ENCODE results near the gene GOLGB1. TPM values are rescaled to one million over a fixed set of nuclear protein-coding genes. Genes with fewer than 3 reads are reported as not detected.
"Not testable (repeated sequence)": the region's sequence is repeated elsewhere in the genome, so short reads cannot be mapped to it uniquely, and the experiment has no call there.

GOLGB1 gene
- total and polyA plus RNA-seq, 2 donors (not counting 1 experiment from before 2014, with no cell fraction given) = 24.7 to 68.7 TPM

DNA sequence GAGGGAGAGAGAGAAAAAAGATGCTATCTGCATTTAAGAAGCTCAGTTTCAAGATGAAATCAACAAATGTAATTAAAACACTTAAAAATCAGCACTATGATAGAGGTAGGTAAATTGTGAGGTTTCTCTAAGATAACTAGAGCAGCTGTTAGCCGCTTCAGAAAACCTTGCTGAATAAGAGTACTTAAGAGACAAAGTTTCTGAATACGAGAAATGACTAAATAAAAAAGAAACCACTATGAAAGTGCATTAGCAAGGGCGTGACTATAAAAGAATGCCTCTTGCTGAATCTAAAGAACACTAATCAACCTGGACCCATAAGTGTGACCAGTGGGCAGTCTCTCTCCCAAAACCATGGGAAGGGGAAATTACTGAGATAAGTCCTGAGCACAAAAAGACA lies 43.5 kb upstream of the GOLGB1 start:
- H3K27me3 ChIP-seq (ENCODE audit: control insufficient read depth, insufficient read depth, low read length) = no peaks in the 10 kb centered on the region
- no peak overlapping the region for H3K4me2 ChIP-seq (ENCODE audit: extremely low read depth, insufficient read depth, low read length)
- H3K4me1 ChIP-seq (ENCODE audit: control insufficient read depth, extremely low read depth, insufficient read depth, low read length) = no peaks in the 10 kb centered on the region
- no peak overlapping the region for H3K9ac ChIP-seq (ENCODE audit: insufficient read depth, low read length)
- H3K27ac ChIP-seq (ENCODE audit: insufficient read depth, low read length) = no peak overlapping the region
- no peak for TF ChIP-seq EZH2 (IDR thresholded peaks at IDR 0.05; ENCODE audit: low read length, missing control alignments)
- TF ChIP-seq, protein P1, sequence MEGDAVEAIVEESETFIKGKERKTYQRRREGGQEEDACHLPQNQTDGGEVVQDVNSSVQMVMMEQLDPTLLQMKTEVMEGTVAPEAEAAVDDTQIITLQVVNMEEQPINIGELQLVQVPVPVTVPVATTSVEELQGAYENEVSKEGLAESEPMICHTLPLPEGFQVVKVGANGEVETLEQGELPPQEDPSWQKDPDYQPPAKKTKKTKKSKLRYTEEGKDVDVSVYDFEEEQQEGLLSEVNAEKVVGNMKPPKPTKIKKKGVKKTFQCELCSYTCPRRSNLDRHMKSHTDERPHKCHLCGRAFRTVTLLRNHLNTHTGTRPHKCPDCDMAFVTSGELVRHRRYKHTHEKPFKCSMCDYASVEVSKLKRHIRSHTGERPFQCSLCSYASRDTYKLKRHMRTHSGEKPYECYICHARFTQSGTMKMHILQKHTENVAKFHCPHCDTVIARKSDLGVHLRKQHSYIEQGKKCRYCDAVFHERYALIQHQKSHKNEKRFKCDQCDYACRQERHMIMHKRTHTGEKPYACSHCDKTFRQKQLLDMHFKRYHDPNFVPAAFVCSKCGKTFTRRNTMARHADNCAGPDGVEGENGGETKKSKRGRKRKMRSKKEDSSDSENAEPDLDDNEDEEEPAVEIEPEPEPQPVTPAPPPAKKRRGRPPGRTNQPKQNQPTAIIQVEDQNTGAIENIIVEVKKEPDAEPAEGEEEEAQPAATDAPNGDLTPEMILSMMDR (conservative IDR thresholded peaks at IDR 0.05 in 1 of 2, IDR thresholded peaks at IDR 0.05 in 1 of 2; ENCODE audit: low read depth in 1 of 2, low read length in 2 of 2) = no peak
- H3K79me2 ChIP-seq (ENCODE audit: control insufficient read depth, insufficient read depth, low read length) = no peaks in the 10 kb centered on the region
- H3K4me3 ChIP-seq (replicated peaks in 1 of 4; ENCODE audit: control extremely low read depth in 1 of 4, insufficient read depth in 1 of 4, low read depth in 3 of 4, low read length in 4 of 4) = no peak overlapping the region
- no peak for DNase-seq (ENCODE audit: low read depth in 2 of 2)
- H3K36me3 ChIP-seq (ENCODE audit: control insufficient read depth, insufficient read depth, low read length) = no peaks in the 10 kb centered on the region
- no peaks in the 10 kb centered on the region for H3K9me3 ChIP-seq (ENCODE audit: control insufficient read depth, insufficient read depth, low read depth, low read length)
- no peaks in the 10 kb centered on the region for H4K20me1 ChIP-seq (ENCODE audit: control insufficient read depth, extremely low read depth, insufficient read depth, low read length)
- H2AFZ ChIP-seq (ENCODE audit: low read length) = no peak overlapping the region

DNA sequence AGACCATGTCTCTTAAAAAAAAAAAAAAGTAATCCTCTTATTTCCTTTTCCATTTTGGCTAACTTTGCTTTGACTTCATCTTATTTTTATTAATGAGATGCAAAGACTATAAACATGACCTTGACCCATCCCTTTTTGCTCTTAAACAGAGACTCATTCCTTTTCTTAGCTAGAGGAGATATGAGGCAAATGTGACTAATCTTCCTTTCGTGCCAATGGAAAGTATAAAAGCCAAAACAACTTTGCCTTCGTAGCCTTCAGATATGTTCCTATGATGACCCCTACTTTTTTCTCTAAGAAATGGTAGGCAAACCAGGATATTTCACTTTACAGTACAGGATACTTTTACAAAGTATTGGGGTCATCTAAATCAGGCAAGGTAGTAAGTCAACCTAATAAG lies 36.9 kb upstream of the GOLGB1 start:
- peak overlapping the region; percentile 36 for H3K27ac ChIP-seq (ENCODE audit: insufficient read depth, low read length)
- peaks cover 2% of the 10 kb centered on the region for H3K4me1 ChIP-seq (ENCODE audit: control insufficient read depth, extremely low read depth, insufficient read depth, low read length)
- no peaks in the 10 kb centered on the region for H3K79me2 ChIP-seq (ENCODE audit: control insufficient read depth, insufficient read depth, low read length)
- no peaks in the 10 kb centered on the region for H4K20me1 ChIP-seq (ENCODE audit: control insufficient read depth, extremely low read depth, insufficient read depth, low read length)
- TF ChIP-seq, protein P1 (conservative IDR thresholded peaks at IDR 0.05 in 1 of 2, IDR thresholded peaks at IDR 0.05 in 1 of 2; ENCODE audit: low read depth in 1 of 2, low read length in 2 of 2) = no peak
- TF ChIP-seq EZH2 (IDR thresholded peaks at IDR 0.05; ENCODE audit: low read length, missing control alignments) = no peak
- H3K9me3 ChIP-seq (ENCODE audit: control insufficient read depth, insufficient read depth, low read depth, low read length) = no peaks in the 10 kb centered on the region
- no peak overlapping the region for H3K4me3 ChIP-seq (replicated peaks in 1 of 4; ENCODE audit: control extremely low read depth in 1 of 4, insufficient read depth in 1 of 4, low read depth in 3 of 4, low read length in 4 of 4)
- peak; percentile 69 for DNase-seq (ENCODE audit: low read depth in 2 of 2)
- no peak overlapping the region for H2AFZ ChIP-seq (ENCODE audit: low read length)
- H3K9ac ChIP-seq (ENCODE audit: insufficient read depth, low read length) = no peak overlapping the region
- H3K36me3 ChIP-seq (ENCODE audit: control insufficient read depth, insufficient read depth, low read length) = no peaks in the 10 kb centered on the region
- no peaks in the 10 kb centered on the region for H3K27me3 ChIP-seq (ENCODE audit: control insufficient read depth, insufficient read depth, low read length)
- no peak overlapping the region for H3K4me2 ChIP-seq (ENCODE audit: extremely low read depth, insufficient read depth, low read length)

DNA sequence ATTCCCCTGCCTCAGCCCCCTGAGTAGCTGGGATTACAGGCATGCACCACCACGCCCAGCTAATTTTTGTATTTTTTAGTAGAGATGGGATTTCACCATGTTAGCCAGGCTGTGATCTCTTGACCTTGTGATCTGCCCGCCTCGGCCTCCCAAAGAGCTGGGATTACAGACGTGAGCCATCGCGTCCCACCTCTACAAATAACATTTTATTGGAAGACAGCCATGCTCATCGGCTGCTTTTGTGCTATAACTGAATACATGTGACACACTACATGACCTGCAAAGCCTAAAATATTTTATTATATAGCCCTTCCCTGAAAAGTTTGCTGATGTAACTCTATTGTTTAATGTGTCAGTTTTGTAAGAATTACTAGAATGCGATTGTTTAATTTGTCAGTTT lies 33.2 kb upstream of the GOLGB1 start:
- not testable (repeated sequence) for H3K4me2 ChIP-seq (ENCODE audit: extremely low read depth, insufficient read depth, low read length); H3K79me2 ChIP-seq (ENCODE audit: control insufficient read depth, insufficient read depth, low read length); H3K4me1 ChIP-seq (ENCODE audit: control insufficient read depth, extremely low read depth, insufficient read depth, low read length); H3K27me3 ChIP-seq (ENCODE audit: control insufficient read depth, insufficient read depth, low read length); H2AFZ ChIP-seq (ENCODE audit: low read length); H3K36me3 ChIP-seq (ENCODE audit: control insufficient read depth, insufficient read depth, low read length); H4K20me1 ChIP-seq (ENCODE audit: control insufficient read depth, extremely low read depth, insufficient read depth, low read length); H3K9me3 ChIP-seq (ENCODE audit: control insufficient read depth, insufficient read depth, low read depth, low read length); H3K27ac ChIP-seq (ENCODE audit: insufficient read depth, low read length); H3K9ac ChIP-seq (ENCODE audit: insufficient read depth, low read length); H3K4me3 ChIP-seq (replicated peaks in 1 of 4; ENCODE audit: control extremely low read depth in 1 of 4, insufficient read depth in 1 of 4, low read depth in 3 of 4, low read length in 4 of 4)
- peak in 1 of 2 donors; percentile 46 for DNase-seq (ENCODE audit: low read depth in 2 of 2)
